Measurements from ENCODE around the gene B9D1.
"Not testable (repeated sequence)": the region's sequence is repeated elsewhere in the genome, so short reads cannot be mapped to it uniquely, and the experiment has no call there.

Gene B9D1

GRCh38 chr17:19354748-19355147 is 7.8 kb downstream of the B9D1 start:
- DNase-seq = no peak

GRCh38 chr17:19353401-19353800 is 9.1 kb downstream of the B9D1 start:
- not testable (repeated sequence) for DNase-seq

GRCh38 chr17:19348806-19349205 is 13.7 kb downstream of the B9D1 start:
- no peak for DNase-seq

- DNase-seq = no peak
Observed at GRCh38 chr17:19348081-19348650, 14.4 kb downstream of the B9D1 start.

- no peak for DNase-seq
Observed at GRCh38 chr17:19347323-19348080, 15.0 kb downstream of the B9D1 start.

- DNase-seq = no peak
Observed at GRCh38 chr17:19346351-19347255, 15.9 kb downstream of the B9D1 start.

GRCh38 chr17:19345486-19346350 is 16.8 kb downstream of the B9D1 start:
- no peak for DNase-seq

- no peak for DNase-seq
Observed at GRCh38 chr17:19345067-19345460, 17.5 kb downstream of the B9D1 start.

GRCh38 chr17:19344311-19345066 is 18.0 kb downstream of the B9D1 start:
- no peak for DNase-seq

- DNase-seq = no peak
Observed at GRCh38 chr17:19343671-19344151, 18.8 kb downstream of the B9D1 start.

- DNase-seq = no peak
Observed at GRCh38 chr17:19343256-19343630, 19.3 kb downstream of the B9D1 start.

- DNase-seq = no peak
Observed at GRCh38 chr17:19342611-19343255, 19.8 kb downstream of the B9D1 start.

- DNase-seq = no peak
Observed at GRCh38 chr17:19341641-19342610, 20.6 kb downstream of the B9D1 start.

GRCh38 chr17:19341211-19341631 is 21.3 kb downstream of the B9D1 start:
- no peak for DNase-seq

GRCh38 chr17:19339341-19339815 is 23.1 kb downstream of the B9D1 start:
- DNase-seq = no peak

- DNase-seq = no peak
Observed at GRCh38 chr17:19338031-19338990, 24.2 kb downstream of the B9D1 start.

- DNase-seq = no peak
Observed at GRCh38 chr17:19337712-19338023, 24.9 kb downstream of the B9D1 start.

- DNase-seq = no peak
Observed at GRCh38 chr17:19336938-19337711, 25.4 kb downstream of the B9D1 start.

Data from KG1 (cell line).